ENCODE results near the gene ARAP3.

GRCh38 chr5:141681295-141681694, 735 bp downstream of the ARAP3 start:
- TF ChIP-seq CTCF (IDR thresholded peaks at IDR 0.05; ENCODE audit: borderline replicate concordance, extremely low read depth, low read length, poor library complexity, severe bottlenecking) (no peak), EZH2 (IDR thresholded peaks at IDR 0.05; ENCODE audit: borderline replicate concordance, low read depth, low read length, severe bottlenecking) (no peak)

Data from DND-41 (cell line).